GM10266 (cell line): ENCODE measurements around the gene MAGI1.

Experiments
- DNase-seq: peaks from one replicate; pipeline ENCODE4 v3.0.0; 2012; ENCODE audit errors: extremely low spot score
- TF ChIP-seq, protein P1 (sequence below): IDR thresholded peaks from 2 replicates; pipeline ENCODE4 v1.5.1; 2012; ENCODE audit warnings: mild to moderate bottlenecking, low read depth; ENCODE audit not compliant: control insufficient read depth, insufficient read depth; ENCODE audit errors: missing control alignments

Gene MAGI1

DNA sequence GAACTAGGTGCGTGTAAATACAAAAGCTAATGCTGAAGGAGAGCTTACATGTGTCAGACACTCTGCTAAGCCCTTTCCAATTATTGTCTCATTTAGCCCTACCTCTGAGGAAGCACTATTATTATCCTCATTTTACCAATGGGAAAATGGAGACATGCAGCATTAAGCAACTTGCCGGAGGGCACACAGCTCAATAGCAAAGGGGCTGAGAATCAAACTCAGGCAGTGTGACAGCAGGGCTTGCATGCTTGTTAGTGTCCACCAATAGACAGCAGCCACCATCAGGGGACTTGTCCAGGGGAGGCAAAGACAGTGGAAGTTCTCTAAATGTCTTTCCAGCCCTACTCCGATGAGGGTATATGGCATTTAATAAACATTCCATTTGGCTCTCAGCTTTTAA lies 548.6 kb downstream of the MAGI1 start:
- no peak for DNase-seq
- TF ChIP-seq, protein P1, sequence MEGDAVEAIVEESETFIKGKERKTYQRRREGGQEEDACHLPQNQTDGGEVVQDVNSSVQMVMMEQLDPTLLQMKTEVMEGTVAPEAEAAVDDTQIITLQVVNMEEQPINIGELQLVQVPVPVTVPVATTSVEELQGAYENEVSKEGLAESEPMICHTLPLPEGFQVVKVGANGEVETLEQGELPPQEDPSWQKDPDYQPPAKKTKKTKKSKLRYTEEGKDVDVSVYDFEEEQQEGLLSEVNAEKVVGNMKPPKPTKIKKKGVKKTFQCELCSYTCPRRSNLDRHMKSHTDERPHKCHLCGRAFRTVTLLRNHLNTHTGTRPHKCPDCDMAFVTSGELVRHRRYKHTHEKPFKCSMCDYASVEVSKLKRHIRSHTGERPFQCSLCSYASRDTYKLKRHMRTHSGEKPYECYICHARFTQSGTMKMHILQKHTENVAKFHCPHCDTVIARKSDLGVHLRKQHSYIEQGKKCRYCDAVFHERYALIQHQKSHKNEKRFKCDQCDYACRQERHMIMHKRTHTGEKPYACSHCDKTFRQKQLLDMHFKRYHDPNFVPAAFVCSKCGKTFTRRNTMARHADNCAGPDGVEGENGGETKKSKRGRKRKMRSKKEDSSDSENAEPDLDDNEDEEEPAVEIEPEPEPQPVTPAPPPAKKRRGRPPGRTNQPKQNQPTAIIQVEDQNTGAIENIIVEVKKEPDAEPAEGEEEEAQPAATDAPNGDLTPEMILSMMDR, result no peak

DNA sequence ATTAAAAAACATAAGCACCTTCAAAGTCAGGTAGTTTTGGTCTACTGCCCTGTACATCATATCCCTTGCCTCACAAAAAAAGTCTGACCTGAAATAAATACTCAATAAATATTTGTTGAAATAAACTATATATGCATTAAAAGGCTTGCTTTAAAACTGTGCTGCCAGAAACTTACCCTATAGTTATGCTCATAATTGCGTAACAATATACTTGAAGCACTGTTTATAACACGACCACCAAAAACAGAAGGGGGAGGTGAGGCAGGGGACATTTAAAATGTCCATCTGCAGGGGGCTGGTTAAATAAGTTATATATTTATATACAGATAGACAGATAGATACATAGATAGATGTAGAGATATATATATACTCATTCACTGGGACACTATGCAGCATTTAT lies 549.5 kb downstream of the MAGI1 start:
- TF ChIP-seq, protein P1, result no peak
- no peak for DNase-seq

DNA sequence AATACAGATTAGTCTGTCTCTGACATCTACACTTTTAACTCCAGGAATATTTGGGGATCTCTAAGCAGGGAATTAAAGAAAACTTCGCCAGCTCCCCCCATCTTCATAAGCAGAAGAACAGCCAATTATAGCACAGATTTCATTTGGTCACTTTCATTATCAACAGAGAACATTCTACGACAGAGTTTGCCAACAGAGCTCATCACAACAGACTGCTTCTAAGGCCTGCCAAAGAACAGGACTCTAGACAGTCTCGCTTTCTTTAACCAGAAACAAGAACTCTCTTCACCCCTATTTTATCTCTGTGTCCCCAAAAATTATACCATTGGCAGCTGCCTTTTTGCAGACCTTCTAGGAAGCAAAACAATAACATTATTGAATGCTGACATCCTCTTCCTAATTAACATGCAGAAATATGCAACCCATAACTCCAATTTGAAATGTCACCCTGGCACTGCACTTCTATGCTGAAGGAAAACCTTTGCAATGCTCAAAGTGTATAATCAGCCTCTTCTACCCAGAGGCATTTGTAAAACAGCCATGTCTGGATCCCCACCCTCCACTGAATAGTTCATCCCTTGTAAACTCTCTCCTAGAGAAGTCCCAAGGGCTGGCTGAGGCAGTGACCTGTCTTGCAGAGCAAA lies 552.8 kb downstream of the MAGI1 start:
- TF ChIP-seq, protein P1, result no peak
- DNase-seq, result no peak

DNA sequence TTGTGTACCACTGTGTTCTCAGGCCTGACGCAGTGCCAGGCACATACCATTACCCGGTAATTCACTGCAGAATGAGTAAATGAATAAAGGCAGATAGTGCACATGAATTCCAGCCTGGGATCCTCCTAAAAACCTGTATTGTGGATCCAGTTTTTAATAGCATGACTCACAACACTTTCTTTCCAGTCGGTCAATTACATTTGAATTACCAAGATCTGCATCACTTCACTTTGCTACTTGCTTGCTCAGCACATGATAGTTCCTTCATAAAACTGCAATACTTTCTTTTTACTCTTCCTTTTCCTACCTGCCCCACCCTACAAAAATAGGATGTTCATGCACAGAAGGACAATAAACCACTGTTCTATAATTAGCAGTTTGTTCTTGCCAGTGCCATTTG lies 553.8 kb downstream of the MAGI1 start:
- no peak for DNase-seq
- TF ChIP-seq, protein P1, result no peak

DNA sequence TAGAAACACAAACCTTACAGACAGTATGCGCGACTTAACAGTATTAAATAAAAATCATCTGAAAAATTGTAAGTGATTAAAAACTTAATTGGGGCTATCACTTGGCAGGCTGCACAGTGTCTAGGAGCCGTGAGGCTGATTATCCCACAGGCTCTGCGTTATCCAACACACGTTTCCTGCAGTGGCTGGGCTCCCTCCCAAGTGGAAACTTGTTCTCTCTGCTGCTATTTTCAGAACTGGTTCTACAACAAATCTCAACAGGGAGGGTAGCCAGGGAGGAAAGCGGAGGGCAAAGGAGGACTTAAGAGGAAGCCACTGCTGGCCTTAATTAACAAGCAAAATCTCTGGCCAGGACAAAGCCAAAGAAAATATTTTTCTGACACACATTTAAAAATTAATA lies 555.2 kb downstream of the MAGI1 start:
- TF ChIP-seq, protein P1, result no peak
- DNase-seq, result no peak

DNA sequence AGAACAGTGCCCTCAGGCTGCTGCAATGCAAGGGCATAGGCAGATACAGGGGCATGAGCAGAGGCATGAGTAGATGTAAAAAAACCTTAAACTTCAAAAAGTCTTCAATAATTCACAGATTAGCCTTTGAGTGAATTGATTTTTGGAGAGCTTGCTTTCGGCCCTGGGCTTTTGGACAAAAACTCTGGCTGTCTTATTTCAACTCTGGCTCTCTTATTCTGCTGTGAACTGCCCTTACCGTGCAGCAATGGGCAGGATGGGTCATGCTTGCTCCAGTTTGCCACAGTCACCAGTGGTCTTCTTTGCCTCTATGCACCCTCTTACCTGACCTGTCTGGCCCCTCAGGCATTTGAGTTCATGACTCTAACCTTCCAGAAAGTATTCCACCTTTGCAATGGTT lies 555.7 kb downstream of the MAGI1 start:
- TF ChIP-seq, protein P1, result no peak
- DNase-seq, result no peak

- TF ChIP-seq, protein P1, result no peak
- no peak for DNase-seq
Measured at GRCh38 chr3:65481085-65481484, 557.6 kb downstream of the MAGI1 start.
